ENCODE data around the gene PRKN.

DNA sequence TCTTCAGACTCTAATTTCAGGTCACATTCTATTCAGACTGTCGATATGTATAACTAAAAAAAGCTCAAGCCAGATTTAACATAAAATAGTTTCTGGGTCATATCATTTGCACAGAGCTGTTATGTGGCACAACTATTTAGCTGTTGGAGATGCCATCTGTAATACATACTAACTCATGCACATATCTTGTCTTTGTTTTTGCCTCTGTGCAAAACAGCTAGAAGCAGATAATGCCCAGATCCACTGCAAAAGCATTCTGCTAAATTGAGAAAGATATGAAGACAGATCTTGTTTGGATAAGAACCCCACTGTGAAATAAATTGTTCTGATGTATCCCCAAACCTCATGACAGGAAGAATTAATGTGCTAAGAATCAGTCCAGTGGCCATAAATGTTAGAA lies 930.9 kb downstream of the PRKN start:
- no peak for TF ChIP-seq POLR2A (IDR thresholded peaks at IDR 0.05)
- no peak for TF ChIP-seq CTCF (IDR thresholded peaks at IDR 0.05)

Measured in tibial nerve (tissue), 3 donors.